GM19193 (cell line): Measurements from ENCODE around the gene PTPN5.

ENCODE experiments used
- POLR2A ChIP-seq: IDR thresholded peaks from 4 replicates; pipeline ENCODE4 v1.6.1; 2011; ENCODE audit not compliant: insufficient read depth, insufficient read length; ENCODE audit errors: extremely low read depth

The PTPN5 gene

DNA sequence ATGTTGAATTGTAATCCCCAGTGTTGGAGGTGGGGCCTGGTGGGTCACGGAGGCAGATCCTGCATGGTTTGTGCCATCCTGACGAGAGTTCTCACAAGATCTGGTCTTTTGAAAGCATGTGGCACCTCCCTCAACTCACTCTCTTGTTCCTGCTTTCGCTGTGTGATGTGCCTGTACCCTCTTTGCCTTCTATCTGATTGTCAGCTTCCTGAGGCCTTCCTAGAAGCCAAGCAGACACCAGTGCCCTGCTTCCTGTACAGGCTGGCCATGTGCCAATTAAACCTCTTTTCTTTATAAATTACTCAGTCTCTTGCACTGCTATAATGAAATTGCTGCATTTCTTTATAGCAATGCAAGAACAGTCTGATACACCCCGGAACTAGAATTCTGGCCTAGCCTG lies 13.1 kb downstream of the PTPN5 start:
- no peak for TF ChIP-seq POLR2A

- TF ChIP-seq POLR2A: no peak
These were observed 15.3 kb downstream of the PTPN5 start for GRCh38 chr11:18776324-18776723.

DNA sequence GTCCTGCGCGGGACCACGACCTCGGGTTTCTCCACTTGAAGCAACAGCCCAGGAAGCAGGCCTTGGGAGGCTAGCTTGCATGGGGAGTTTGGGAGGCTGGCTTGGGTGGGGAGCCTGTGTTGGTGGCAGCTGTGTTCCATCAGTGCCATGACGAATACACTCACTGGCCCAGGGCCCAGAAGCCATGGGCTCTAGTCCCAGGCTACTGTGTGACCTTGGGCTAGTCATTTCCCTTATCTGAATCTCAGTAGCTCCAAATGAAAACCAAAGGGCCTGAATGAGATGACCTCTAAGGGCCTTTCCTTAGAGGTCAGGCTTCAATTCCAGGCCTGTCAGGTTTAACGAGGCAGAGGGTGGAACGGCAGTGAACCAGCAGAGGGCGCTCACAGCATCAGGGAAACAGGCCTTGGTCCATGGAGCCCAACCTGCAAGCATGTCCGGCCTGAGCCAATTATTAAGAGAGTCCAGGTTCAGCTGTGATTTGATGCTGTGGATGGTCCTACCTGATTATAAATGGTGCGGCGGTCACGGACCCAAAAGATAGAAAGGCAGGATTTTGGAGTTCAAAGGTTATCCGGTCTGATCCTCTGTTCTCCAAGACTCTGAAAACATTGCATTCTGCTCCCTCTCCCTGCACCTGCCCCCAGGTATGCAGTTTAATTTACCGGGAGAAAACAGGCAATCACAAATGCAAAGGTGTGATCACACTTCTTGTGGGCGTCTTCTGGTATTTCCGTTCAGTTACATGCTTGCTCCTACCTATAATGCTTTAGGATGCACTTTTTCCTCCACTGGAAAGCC lies 15.9 kb downstream of the PTPN5 start:
- no peak for TF ChIP-seq POLR2A

DNA sequence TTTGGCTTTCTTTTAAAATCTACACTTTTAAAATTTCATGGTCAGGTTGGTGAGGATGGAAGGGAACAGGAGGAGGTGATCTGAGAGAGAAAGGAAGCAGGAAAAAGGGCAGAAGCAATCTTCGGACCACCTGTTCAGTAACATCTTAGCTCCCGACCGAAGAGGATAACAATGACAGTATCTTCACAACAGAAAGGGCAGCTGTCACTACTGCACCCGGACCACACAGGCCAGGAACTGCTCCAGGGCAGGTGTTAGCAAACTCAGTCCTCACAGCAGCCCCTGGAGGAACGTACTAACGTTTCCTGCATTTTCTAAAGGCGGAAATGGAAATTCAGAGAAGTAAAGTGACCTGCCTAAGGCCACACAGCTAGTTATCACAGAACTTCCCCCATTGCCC lies 16.8 kb downstream of the PTPN5 start:
- TF ChIP-seq POLR2A: no peak

DNA sequence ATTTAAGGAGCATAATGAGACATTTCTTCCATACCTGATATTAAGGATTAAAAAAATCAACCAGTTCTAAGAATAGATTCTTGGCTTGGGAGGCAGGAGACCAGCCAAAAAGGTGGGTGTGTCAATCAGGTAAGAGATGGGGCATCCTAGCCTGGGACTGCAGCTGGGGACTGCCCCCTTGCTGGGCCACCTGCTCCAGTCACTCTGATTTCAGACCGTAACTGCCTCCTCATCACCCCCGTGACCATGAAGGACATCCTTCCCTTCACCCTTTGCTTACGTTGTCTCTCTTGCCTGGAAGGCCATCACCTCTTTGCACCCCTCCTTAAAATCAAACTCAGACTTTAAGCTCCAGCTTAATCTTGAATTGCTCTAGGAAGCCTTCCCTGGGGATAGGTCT lies 17.9 kb downstream of the PTPN5 start:
- no peak for TF ChIP-seq POLR2A

- TF ChIP-seq POLR2A: no peak
These were observed 18.5 kb downstream of the PTPN5 start for GRCh38 chr11:18773104-18773503.

DNA sequence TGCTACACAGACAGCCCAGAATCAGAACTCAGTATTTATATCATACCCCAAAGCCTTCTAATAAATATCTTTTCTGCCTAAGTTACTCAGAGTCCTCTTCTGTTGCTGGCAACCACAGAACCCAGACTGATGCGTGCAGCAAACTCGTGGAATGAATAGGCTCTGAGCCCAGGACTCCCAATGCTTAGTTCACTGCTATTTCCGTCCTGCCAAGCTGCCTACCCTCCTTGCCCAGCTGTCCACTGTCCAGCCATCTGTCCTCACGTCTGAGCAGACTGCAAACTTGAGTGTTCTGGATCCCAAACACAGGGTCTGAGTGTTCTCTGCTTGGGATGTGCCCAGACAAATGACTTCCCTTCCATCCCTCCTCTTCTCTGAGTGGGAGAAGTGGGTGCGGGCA lies 19.4 kb downstream of the PTPN5 start:
- TF ChIP-seq POLR2A: no peak

DNA sequence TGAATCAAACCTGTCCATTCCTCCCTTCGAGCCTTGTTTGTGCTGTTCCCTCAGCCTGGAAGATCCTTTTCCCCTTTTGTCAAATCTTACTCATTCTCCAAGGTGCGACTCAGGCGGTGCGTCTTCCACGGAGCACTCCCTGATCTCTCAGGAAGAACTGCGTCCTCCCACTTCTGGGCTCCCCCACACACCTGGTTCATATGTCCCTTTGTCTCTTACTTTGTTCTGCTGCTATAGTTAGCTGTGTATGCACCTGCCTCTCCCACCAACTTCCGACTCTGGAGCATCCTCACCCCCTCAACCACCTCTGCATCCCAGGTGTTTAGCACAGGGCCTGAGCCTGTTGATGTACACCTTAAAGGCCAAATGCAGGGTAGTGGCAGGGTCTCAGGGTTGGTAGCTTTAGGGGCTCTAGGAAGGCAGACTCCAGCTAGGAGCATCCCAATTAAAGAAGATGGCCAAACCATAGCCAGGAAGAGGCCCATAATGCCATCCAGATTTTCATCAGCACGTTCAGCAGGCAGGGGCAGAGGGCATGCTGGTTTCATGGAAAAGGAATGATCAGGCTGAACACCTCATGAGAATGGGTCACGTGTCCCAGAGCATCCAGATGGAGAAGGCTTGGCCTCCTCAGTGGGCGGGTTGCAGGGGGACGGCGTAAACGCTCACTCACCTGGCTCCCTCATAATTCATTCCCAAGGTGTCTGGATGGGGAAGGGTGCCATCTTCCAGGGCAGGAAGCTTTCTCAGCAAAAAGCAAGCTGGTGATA lies 20.1 kb downstream of the PTPN5 start:
- TF ChIP-seq POLR2A: no peak

DNA sequence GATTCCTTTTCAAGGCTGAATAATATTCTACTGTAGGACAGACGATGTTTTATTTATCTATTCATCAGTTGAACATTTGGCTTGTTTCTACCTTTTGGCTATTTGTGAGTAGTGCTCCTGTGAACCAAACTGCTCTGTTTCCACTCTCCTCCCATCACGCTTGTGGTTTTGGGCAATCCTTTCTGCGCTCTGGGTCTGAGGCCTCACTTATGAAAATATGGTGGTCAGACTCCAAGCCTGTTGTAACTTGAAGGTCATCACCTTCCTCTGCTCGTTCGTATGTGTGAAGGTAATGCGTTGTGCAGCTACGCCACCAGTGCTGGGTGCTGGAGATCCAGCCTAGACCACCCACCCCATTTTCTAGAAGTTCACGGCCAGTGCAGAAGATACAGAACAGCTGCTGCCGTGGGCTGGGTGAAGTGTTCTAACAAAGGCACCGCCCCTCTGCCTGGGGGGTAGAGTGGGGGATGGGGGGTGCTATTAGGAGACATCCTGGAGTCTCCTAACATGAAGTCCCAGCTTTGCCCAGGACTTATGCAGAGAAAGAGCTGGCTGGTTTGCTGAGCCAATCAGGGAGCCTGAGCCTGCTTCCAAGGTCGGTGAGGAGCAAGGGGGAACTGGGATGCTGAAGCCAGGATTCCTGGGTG lies 21.0 kb downstream of the PTPN5 start:
- no peak for TF ChIP-seq POLR2A

GRCh38 chr11:18769802-18770456 lies 21.7 kb downstream of the PTPN5 start:
- TF ChIP-seq POLR2A: peak; percentile 14

- no peak for TF ChIP-seq POLR2A
These were observed 22.6 kb downstream of the PTPN5 start for GRCh38 chr11:18768978-18769377.

DNA sequence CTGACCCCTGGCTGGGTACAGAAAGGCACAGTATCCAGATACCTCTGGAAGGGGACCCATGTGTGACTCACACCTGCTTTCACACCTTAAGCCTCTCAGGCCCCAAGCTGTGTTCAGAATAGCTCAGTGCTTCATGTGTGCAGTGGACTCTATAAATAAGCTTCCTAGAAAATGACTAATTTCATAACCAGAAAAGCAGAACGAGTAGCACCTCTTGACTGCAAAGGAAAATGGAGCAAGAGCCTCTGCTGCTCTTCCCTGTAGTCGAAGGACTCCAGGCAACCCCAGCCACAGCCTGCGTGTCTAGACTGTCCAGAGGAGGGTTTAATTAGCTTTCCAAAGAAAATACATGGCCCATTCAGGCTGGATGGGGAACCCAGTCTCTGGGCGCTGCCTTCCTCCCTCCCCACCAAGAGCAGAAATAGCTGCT lies 23.1 kb downstream of the PTPN5 start:
- TF ChIP-seq POLR2A: peak; percentile 28

GRCh38 chr11:18766015-18766414 lies 25.6 kb downstream of the PTPN5 start:
- TF ChIP-seq POLR2A: no peak

GRCh38 chr11:18765554-18765953 lies 26.0 kb downstream of the PTPN5 start:
- no peak for TF ChIP-seq POLR2A

DNA sequence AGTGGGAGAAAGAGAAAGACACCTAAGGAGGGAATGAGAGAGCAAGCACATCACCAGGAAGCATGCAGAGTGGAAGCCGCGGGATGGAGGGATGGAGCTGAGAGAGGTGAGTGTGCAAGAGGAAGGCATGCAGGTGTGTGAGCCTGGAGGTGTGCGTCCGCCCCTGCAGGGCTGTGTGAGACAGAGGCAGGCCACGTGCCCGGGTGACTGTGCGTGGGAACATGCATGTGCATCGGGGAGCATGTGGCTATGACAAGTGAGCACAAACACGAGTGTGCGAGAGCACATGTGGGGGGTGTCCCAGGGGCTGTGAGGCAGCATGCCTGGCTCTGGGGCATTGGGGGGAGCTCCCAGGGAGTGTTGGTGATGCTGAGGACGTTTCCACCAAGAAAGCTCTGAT lies 29.9 kb downstream of the PTPN5 start:
- TF ChIP-seq POLR2A: no peak

DNA sequence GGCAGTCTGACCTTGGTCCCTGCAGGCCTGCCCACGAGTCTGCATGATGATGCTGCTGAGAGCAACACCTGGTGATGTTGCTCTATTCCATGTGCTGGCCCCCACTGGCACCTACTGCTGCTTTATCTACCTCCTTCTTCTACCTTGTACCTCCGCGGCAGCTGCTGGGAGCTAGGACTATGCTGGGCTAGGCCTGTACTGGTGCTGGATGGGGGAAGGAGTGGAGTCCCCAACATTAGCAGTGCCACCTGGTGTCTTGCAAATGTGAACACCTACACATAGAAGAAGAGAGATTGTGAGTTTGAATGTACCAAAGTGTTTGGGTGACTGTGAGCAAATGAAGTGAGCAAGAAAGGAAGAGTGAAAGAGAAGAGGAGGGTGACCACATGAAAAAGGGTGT lies 30.5 kb downstream of the PTPN5 start:
- TF ChIP-seq POLR2A: no peak

DNA sequence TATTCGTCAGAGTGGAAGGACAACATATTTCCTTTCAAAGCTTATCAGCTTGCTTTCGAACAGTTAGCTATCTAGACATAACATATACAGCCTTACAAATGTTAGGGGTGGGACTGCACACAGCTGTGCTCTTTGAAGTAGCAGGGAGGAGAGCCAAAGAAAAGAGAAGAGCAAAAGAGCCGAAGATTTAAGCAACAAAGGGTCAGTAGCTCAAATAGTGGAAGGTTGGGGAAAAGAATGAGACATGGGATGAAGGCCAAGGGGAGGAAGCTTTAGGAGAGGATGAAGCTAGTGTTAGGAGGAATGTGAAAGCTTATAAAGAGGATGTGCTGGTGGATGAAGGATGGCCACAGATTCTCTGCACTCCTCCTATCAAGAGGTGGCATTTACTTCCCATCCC lies 33.8 kb downstream of the PTPN5 start:
- TF ChIP-seq POLR2A: no peak
